GM23338 (cell line): Measurements from ENCODE around the gene CHMP6.

ENCODE experiments used
- CTCF ChIP-seq, 2 experiments: fragments of 200-600 bp in 1 of 2; sonication (generic) in 1 of 2; conservative IDR thresholded peaks; 2 replicates each; pipeline versions ENCODE4 v1.5.1 to v1.6.1; 2016 to 2017; ENCODE audit warnings: antibody characterized with exemption in 2 of 2, low read depth in 2 of 2, mild to moderate bottlenecking in 2 of 2, moderate library complexity in 1 of 2
- EZH2 ChIP-seq: fragments of 200-600 bp; sonication (generic); IDR thresholded peaks from one replicate; pipeline ENCODE4 v1.8.0; 2017; ENCODE audit warnings: antibody characterized with exemption, mild to moderate bottlenecking, low read depth; ENCODE audit not compliant: unreplicated experiment
- EZH2phosphoT487 ChIP-seq: fragments of 200-600 bp; sonication (generic); IDR thresholded peaks from one replicate; pipeline ENCODE4 v1.8.1; 2018; ENCODE audit warnings: antibody characterized with exemption; ENCODE audit not compliant: unreplicated experiment
- REST ChIP-seq: IDR thresholded peaks from one replicate; pipeline ENCODE4 v1.6.1; 2018; ENCODE audit warnings: antibody characterized with exemption; ENCODE audit not compliant: unreplicated experiment
- ZNF331 ChIP-seq: fragments of 250-450 bp; sonication (Bioruptor Pico); IDR thresholded peaks from 2 replicates; pipeline ENCODE4 v1.5.0; 2020; ENCODE audit warnings: low read depth, mild to moderate bottlenecking, moderate library complexity

GRCh38 chr17:80981929-80982425 is 9.7 kb upstream of the CHMP6 start:
- TF ChIP-seq EZH2: no peak
- no peak for TF ChIP-seq CTCF (conservative IDR thresholded peaks at IDR 0.05; ENCODE audit: low read depth in 2 of 2)
- no peak for TF ChIP-seq REST
- TF ChIP-seq EZH2phosphoT487: no peak
- TF ChIP-seq ZNF331 (CRISPR knock-in tag): no peak
